Dermis lymphatic vessel endothelial cell (primary cell): ENCODE results near the gene CFAP221. TPM values are rescaled to one million over a fixed set of nuclear protein-coding genes. Genes with fewer than 3 reads are reported as not detected.

ENCODE experiments used
- total RNA-seq: library from RNA; depleted of rRNA; stranded (reverse); fragments of >200 nt; gene quantifications from 2 replicates; pipeline ENCODE4 v1.2.1, GENCODE V29; 2014

Gene CFAP221
- total RNA-seq: under 0.01 TPM in 1 of 2 replicates, not detected in the other

GRCh38 chr2:119544075-119544938 is at the start of gene CFAP221:
Gene CFAP221 (plus strand): TSS chr2:119544449. CDS start chr2:119546132, 1,683 bp downstream.

GRCh38 chr2:119523952-119524694 is 20.1 kb upstream of the CFAP221 start, which contains the start of gene SCTR:
Gene SCTR (minus strand): TSS chr2:119524483. CDS start chr2:119524226, 257 bp downstream.

Other genes starting within 250 kb of the CFAP221 start
- gene C2orf76, start 177.6 kb upstream of the CFAP221 start, total RNA-seq: 12.3 and 14.5 TPM in 2 replicates
- 76.4 and 86.9 TPM in 2 replicates for gene DBI, start 177.5 kb upstream of the CFAP221 start, total RNA-seq
- gene TMEM37, start 112.6 kb upstream of the CFAP221 start, total RNA-seq: not detected in 2 replicates
- gene SCTR, start 20.0 kb upstream of the CFAP221 start, total RNA-seq: not detected in 2 replicates
- 5.4 and 6.0 TPM in 2 replicates for gene TMEM177, start 134.8 kb downstream of the CFAP221 start, total RNA-seq
- gene PTPN4, start 215.5 kb downstream of the CFAP221 start, total RNA-seq: 27.2 and 27.4 TPM in 2 replicates